Measurements from ENCODE around the gene CAST.

Gene CAST

DNA sequence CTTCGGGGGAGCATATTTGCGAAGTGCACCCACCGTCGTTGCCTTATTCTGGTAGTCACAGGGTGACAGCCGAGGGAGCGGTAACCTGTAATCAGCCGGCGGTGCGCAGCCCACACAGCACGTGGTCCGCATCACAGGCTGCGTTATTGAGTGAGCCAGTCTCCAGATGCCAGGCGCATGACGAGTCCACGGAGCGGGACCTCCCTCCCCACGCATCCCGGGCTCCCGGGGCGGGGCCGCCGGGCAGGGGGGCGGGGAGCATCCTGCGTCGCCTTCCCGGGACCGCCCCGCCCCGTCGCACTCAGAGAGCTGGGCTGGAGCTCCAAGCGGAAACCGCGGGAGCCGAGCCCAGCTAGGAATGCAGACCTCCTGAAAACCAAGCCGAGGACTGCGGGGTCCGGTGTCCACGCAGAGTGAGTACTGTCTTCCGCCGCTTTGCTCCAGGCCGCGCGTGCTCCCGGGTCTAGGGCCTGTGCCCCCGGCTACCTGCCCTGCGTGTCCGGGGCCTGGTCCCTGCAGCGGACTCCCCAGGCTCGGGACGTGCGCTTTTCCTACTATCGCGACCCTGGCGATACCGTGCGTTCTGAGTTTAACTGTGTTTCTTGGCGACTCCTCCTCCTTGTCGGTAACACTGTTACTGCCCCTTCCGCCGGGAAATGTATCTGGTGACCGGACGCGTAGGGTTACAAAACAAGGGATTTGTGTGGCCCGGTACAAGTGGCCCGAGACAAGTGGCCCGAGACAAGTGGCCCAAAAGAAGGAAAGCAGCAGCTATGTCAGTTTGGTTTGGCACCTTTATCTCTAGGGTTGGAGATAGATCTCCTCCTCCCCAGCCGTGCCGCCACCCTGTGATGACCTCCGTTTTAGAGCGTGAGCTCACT lies 40.6 kb downstream of the CAST start:
- TF ChIP-seq POLR2A (IDR thresholded peaks at IDR 0.05; ENCODE audit: low read depth, low read length) = no peak
- no peak for TF ChIP-seq POLR2AphosphoS5 (IDR thresholded peaks at IDR 0.05; ENCODE audit: low read depth, low read length)
- no peak for TF ChIP-seq TAF1 (IDR thresholded peaks at IDR 0.05; ENCODE audit: borderline replicate concordance, low read depth, low read length)
- FAIRE-seq = peak; percentile 80

DNA sequence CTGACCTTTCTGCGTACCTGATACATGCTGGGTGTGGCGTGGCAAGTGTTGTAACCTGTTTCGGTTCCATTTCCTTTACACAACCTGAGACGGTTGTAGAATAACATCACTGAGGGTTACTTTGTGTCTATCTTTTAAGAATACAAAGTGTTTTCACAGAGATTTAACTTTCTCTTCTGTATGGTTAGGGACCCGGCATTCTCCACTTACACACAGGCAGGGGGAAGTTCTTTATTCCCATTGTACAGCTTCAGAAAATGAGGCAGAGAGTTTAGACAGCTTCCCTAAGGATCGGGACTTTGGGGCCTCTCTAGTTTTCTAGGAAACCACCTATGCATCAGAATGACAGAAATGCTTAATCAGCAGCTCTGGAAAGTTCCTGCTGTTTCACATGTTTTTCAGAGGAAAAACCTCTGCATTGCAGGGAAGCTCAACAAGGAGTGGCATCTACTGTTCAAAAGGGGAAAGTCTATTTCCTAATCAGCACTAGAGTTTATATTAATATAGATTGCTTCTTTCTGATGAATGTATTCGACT lies 41.3 kb downstream of the CAST start:
- DNase-seq (ENCODE audit: insufficient read length) (no peak), FAIRE-seq (peak; percentile 97)
- no peak for TF ChIP-seq TAF1 (IDR thresholded peaks at IDR 0.05; ENCODE audit: borderline replicate concordance, low read depth, low read length)
- TF ChIP-seq POLR2A (IDR thresholded peaks at IDR 0.05; ENCODE audit: low read depth, low read length) = no peak
- no peak for TF ChIP-seq POLR2AphosphoS5 (IDR thresholded peaks at IDR 0.05; ENCODE audit: low read depth, low read length)

More for the DNA sequence above, 40.6 kb downstream of the CAST start:
- DNase-seq (ENCODE audit: insufficient read length) = peak; percentile 41

DNA sequence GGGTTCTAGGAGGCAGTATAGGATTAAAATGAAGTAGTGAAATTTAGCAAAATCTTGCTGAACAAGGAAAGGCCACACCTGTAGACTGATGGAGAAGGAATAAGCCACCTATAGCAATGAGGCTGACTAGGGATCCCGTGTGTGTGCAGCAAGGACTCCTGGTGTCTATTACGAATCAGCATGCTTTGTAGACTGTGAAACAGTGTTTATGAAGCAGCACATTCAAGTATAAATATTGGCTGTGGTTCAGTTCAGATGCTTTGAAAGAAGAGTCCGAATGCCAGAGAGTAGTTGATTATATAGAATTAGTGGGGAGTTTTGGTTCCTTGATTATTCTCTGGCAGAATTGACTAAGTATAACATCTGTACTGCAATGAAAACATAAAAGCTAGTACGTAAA lies 41.8 kb downstream of the CAST start:
- no peak for TF ChIP-seq POLR2A (IDR thresholded peaks at IDR 0.05; ENCODE audit: low read depth, low read length)
- no peak for TF ChIP-seq POLR2AphosphoS5 (IDR thresholded peaks at IDR 0.05; ENCODE audit: low read depth, low read length)
- no peak for TF ChIP-seq TAF1 (IDR thresholded peaks at IDR 0.05; ENCODE audit: borderline replicate concordance, low read depth, low read length)
- FAIRE-seq (no peak), DNase-seq (ENCODE audit: insufficient read length) (no peak)

DNA sequence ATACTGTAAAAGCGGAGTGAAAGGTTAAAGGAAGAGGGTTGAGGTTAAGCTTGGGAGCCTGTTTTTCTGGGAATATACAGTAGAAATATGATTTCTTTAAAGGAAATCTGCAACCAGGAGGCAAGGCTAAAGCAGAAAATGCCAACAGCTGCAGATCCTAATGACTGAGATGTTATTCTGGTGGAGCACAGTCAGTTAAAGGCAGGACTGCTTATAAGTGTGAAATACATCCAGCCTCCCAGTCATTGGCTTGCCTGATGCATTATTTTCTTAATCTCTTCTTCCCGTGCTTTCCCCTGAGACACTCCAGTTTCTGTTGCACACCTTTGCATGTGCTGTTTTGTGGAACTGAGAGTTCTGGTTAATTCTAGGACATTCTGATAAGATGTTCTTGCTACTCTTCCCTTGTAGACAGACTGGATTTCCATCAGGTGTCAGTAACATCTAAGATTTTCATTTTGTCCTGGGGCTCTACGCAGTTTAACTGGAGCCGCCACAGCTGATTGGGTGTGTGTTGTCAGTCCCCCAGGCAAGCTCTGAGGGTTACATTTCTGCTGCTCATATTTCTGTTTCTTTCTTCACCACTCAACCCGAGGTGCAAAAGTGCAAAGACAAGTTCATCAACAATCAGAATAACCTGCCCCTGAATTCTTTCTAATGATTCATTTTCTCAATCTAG lies 44.4 kb downstream of the CAST start:
- FAIRE-seq = no peak
- DNase-seq (ENCODE audit: insufficient read length) = no peak
- TF ChIP-seq POLR2A (IDR thresholded peaks at IDR 0.05; ENCODE audit: low read depth, low read length) = no peak
- no peak for TF ChIP-seq TAF1 (IDR thresholded peaks at IDR 0.05; ENCODE audit: borderline replicate concordance, low read depth, low read length)
- no peak for TF ChIP-seq POLR2AphosphoS5 (IDR thresholded peaks at IDR 0.05; ENCODE audit: low read depth, low read length)

DNA sequence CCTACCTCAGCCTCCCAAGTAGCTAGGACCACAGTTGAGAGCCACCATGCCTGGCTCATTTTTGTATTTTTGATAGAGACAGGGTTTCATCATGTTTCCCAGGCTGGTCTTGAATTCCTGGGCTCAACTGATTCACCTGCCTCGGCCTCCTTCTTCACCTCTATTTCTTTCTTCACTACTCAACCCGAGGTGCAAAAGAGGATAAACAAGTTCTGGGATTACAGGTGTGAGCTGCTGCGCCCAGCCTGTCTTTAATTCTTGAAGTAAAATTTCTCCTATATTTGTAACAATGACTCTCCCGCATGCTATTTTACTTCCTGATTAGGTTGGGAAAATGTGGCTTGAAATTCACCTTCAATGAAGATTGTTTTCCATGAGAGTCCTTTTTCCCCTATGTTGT lies 46.4 kb downstream of the CAST start:
- no peak for TF ChIP-seq POLR2A (IDR thresholded peaks at IDR 0.05; ENCODE audit: low read depth, low read length)
- TF ChIP-seq POLR2AphosphoS5 (IDR thresholded peaks at IDR 0.05; ENCODE audit: low read depth, low read length) = no peak
- no peak for TF ChIP-seq TAF1 (IDR thresholded peaks at IDR 0.05; ENCODE audit: borderline replicate concordance, low read depth, low read length)
- FAIRE-seq (no peak), DNase-seq (ENCODE audit: insufficient read length) (no peak)

DNA sequence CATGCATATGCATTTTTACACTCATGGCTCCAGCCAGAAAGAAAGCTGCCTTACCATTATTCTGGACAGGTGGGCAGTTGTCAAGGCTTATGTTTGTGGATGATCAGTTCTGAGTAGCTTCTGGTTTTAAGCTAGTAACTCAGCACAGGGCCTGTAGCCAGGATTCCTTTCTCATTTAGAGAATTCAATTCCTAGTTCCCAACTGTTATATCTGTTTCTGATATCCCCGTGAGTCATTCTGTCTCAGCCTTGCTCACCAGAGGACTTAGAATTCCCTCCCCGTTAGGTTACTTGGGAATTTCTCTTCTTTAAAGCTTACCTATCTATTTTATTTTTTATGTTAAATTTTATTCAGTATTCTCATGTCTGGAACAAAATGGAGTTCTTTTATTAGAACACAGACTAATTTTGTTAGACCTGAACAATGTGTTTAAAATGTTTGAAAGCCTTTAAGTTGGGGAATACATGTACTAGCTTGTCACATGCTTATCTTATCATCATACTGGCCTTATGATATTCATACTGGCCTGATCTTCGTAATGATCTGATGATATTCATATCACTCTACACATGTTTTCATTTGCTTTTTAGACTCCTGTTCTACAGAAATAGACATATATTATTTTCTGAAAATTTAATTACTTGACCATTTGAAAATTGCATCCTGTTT lies 47.1 kb downstream of the CAST start:
- FAIRE-seq = no peak
- DNase-seq (ENCODE audit: insufficient read length) = no peak
- TF ChIP-seq POLR2AphosphoS5 (IDR thresholded peaks at IDR 0.05; ENCODE audit: low read depth, low read length) = no peak
- no peak for TF ChIP-seq TAF1 (IDR thresholded peaks at IDR 0.05; ENCODE audit: borderline replicate concordance, low read depth, low read length)
- no peak for TF ChIP-seq POLR2A (IDR thresholded peaks at IDR 0.05; ENCODE audit: low read depth, low read length)

DNA sequence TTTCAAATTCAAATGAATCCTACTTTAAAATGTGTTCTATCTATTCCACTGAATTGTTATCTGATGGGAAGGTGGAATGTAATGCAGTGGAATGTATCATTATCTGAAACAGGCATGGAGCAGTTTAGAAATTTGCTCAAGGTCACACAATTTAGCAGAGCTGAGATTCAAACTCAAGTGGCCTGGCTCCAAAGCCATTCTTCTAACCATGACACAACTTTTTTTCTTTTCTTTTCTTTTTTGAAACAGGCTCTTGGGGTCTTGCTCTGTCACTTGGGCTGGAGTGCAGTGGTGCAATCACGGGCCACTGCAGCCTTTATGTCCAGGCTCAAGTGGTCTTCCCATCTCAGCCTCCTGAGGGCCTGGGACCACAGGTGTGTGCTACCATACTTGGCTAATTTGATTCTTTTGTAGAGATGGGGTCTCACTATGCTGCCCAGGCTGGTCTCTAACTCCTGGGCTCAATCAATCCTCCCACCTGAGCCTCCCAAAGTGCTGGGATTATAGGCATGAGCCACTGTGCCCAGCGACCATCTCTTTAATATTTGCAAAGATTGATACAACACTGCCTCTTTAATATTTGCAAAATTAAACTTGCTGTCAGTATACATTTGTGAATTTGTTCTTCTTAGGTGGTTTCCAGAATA lies 50.0 kb downstream of the CAST start:
- TF ChIP-seq POLR2AphosphoS5 (IDR thresholded peaks at IDR 0.05; ENCODE audit: low read depth, low read length) (no peak), TAF1 (IDR thresholded peaks at IDR 0.05; ENCODE audit: borderline replicate concordance, low read depth, low read length) (no peak), POLR2A (IDR thresholded peaks at IDR 0.05; ENCODE audit: low read depth, low read length) (no peak)
- DNase-seq (ENCODE audit: insufficient read length) (no peak), FAIRE-seq (no peak)

DNA sequence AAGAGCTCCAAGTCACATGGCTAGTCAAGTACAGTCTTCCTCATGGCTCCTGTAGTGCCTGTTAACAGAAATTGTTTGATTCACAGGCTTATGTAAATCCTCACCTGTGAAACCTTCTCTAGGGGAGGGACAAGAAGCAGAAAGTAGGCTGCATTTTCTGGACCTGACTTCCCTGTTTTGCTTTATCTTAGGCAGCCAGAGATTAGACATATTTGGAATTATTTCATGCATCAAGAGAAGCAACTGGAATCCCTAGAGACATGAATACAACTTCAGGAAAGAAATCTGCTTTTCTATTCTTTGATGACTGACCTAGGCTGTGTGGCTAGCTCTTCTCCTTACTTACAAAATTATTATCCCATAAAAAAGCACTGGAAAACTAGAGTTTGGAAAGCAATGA lies 52.3 kb downstream of the CAST start:
- FAIRE-seq = no peak
- TF ChIP-seq TAF1 (IDR thresholded peaks at IDR 0.05; ENCODE audit: borderline replicate concordance, low read depth, low read length) (no peak), POLR2AphosphoS5 (IDR thresholded peaks at IDR 0.05; ENCODE audit: low read depth, low read length) (no peak), POLR2A (IDR thresholded peaks at IDR 0.05; ENCODE audit: low read depth, low read length) (no peak)
- no peak for DNase-seq (ENCODE audit: insufficient read length)

DNA sequence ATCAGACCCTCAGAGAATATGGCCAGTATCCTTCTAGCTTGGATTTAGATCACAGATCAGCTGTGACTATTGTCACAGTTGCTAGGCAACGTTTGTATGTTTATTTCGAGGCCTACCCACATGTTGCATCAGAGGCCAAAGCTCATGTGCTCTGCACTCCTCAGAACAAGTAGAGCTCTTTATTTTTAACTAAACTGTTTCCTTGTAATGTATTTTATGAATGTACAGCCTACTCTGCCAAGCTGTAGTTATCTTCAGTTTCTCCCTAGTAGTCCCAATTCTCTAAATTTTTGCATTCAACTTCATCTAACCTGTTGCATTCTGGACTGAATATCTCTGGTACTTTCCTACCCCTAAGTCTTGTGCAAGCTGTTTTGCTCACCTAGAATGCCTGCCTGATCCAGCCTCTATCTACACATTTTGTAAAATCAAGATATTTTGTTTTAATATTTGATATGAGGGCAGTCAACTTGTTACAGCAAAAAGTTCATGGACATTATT lies 52.8 kb downstream of the CAST start:
- FAIRE-seq (no peak), DNase-seq (ENCODE audit: insufficient read length) (no peak)
- TF ChIP-seq POLR2A (IDR thresholded peaks at IDR 0.05; ENCODE audit: low read depth, low read length) (no peak), POLR2AphosphoS5 (IDR thresholded peaks at IDR 0.05; ENCODE audit: low read depth, low read length) (no peak), TAF1 (IDR thresholded peaks at IDR 0.05; ENCODE audit: borderline replicate concordance, low read depth, low read length) (no peak)

DNA sequence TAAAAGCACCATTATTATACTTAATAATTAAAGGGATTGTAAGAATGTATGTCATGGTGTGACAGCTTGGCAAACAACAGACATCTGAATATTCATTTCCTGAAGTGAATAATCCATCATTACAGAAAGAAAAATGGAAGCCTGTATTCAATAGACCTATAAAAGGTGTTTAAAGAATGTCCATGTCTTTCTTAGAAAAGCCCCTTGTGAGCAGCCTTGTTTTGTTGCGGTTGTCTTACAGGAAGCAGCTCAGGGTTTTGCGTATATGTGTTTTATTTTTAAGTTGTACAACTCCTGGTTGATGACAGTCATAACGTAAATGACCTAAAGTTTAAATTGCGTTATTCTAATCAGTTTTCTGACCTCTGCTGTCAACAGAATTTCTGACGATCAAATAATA lies 53.8 kb downstream of the CAST start:
- FAIRE-seq = no peak
- no peak for DNase-seq (ENCODE audit: insufficient read length)

More for the DNA sequence above, 53.8 kb downstream of the CAST start:
- no peak for TF ChIP-seq TAF1 (IDR thresholded peaks at IDR 0.05; ENCODE audit: borderline replicate concordance, low read depth, low read length)
- TF ChIP-seq POLR2AphosphoS5 (IDR thresholded peaks at IDR 0.05; ENCODE audit: low read depth, low read length) = no peak
- no peak for TF ChIP-seq POLR2A (IDR thresholded peaks at IDR 0.05; ENCODE audit: low read depth, low read length)
